ENCODE measurements around the gene CDAN1. TPM values are rescaled to one million over a fixed set of nuclear protein-coding genes. Genes with fewer than 3 reads are reported as not detected.
"Not testable (repeated sequence)": the region's sequence is repeated elsewhere in the genome, so short reads cannot be mapped to it uniquely, and the experiment has no call there.

CDAN1 gene
- total and polyA plus RNA-seq, 10 of the 15 experiments (the other 5 are each of a cell fraction or from before 2014, with no cell fraction given): 0.56 to 14.2 (median 6.7) TPM

GRCh38 chr15:42680142-42680482 is 56.8 kb downstream of the CDAN1 start:
- H3K27ac ChIP-seq (ENCODE audit: control insufficient read depth, insufficient read depth); FAIRE-seq; H3K9me3 ChIP-seq (replicated peaks; ENCODE audit: control insufficient read depth, insufficient read depth, low read length); intact Hi-C loops (cut with micrococcal nuclease; ENCODE audit: unreplicated experiment); H3K4me1 ChIP-seq (ENCODE audit: control insufficient read depth, insufficient read depth, low read length); H4K20me1 ChIP-seq (ENCODE audit: control insufficient read depth, insufficient read depth); H3K27me3 ChIP-seq (replicated peaks in 1 of 2; ENCODE audit: control insufficient read depth in 2 of 2, insufficient read depth in 2 of 2, low read length in 1 of 2); BruUV-seq (replicated peaks); RAD21 ChIA-PET (ENCODE audit: unreplicated experiment); POLR2A ChIA-PET; H3K4me2 ChIP-seq (ENCODE audit: control insufficient read depth, insufficient read depth); H3K4me3 ChIP-seq; CTCF ChIA-PET; H3K79me2 ChIP-seq (ENCODE audit: control insufficient read depth, insufficient read depth, low read length); in situ Hi-C loops (cut with MboI); H3K9ac ChIP-seq (ENCODE audit: control insufficient read depth, insufficient read depth, low read length); H2AFZ ChIP-seq (ENCODE audit: control insufficient read depth, low read depth, low read length); SMC1A ChIA-PET (ENCODE audit: uncharacterized antibody, unreplicated experiment): not testable (repeated sequence)
- DNase-seq (ENCODE audit: low read depth, low spot score): peak; percentile 9
- 16% methylated on average over 5 of the region's 5 CpGs for WGBS (ENCODE audit: insufficient coverage, insufficient replicate concordance, low lambda C conversion rate, missing lambda C conversion rate)
- peak; percentile 86 for ATAC-seq
- peaks cover 4 to 20% of the 10 kb centered on the region in 2 experiments for H3K36me3 ChIP-seq (ENCODE audit: control insufficient read depth in 2 of 2, insufficient read depth in 2 of 2, low read length in 1 of 2)
- TF ChIP-seq RUNX3 (IDR thresholded peaks at IDR 0.05; ENCODE audit: low read length): peak; percentile 59
- TF ChIP-seq EED (IDR thresholded peaks at IDR 0.05; ENCODE audit: low read depth): peak; percentile 38; the same call in 1 of the 2 replicates
- TF ChIP-seq JUNB (IDR thresholded peaks at IDR 0.05): peak; percentile 80
- TF ChIP-seq PKNOX1 (IDR thresholded peaks at IDR 0.05): 0 out of 2 replicates have a peak, but pooled peaks have one; percentile 7
- TF ChIP-seq NR2F1 (conservative IDR thresholded peaks at IDR 0.05): peak; percentile 69

DNA sequence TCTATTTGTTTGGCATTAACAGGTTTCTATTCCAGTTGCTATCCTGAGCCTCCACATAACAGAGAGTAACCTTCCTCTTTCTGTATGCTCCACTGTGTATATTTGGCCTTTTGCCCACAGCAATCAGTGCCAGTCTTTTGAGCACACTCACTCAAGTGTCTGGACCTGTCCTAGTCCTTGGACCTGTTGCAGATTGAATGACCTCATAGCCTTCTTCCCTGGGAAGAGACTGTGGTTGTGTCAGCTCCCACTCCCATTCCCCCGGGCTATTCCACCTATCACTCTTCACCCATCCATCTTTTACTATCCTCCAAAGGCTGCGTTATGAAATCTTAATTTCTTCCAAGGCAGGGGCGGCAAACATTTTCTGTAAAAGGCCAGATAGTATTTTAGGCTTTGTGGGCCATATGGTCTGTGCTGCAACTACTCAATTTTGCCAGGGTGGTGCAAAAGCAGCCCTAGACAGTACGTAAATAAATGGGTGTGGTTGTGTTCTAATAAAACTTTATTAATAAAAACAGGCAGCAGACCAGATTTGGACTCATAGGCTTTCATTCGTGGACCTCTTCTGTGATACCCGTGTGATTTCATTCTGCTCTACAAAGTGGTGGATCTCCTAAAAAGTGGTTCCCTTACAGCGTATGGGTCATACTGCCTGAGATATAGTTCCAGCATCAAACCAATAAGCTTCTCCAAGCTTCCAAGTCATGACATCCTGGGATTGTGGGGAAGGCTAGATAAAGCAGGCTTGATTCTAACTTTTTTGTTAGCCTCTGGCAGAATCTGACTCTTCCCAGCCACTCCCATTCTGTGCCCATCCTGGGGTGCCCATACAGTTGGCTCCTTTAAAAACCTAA is 57.4 kb downstream of the CDAN1 start:
- ChIA-PET SMC1A (ENCODE audit: uncharacterized antibody, unreplicated experiment) (no interaction called here), RAD21 (ENCODE audit: unreplicated experiment) (no interaction called here), CTCF (interaction anchor here (1.2 kb wide), 2 partner anchors 9 to 247 kb away, joined by 3 read pairs; no protein-coding TSS in a partner anchor), POLR2A (no interaction called here)
- no peaks in the 10 kb centered on the region for H3K9me3 ChIP-seq (replicated peaks; ENCODE audit: control insufficient read depth, insufficient read depth, low read length)
- H3K79me2 ChIP-seq (ENCODE audit: control insufficient read depth, insufficient read depth, low read length): no peaks in the 10 kb centered on the region
- in situ Hi-C loops (cut with MboI) (no loop called here), intact Hi-C loops (cut with micrococcal nuclease; ENCODE audit: unreplicated experiment) (no loop called here)
- TF ChIP-seq CEBPB (IDR thresholded peaks at IDR 0.05; ENCODE audit: borderline replicate concordance in 1 of 2, low read depth in 2 of 2, low read length in 2 of 2): no peak
- TF ChIP-seq EP300 (IDR thresholded peaks at IDR 0.05; ENCODE audit: borderline replicate concordance in 1 of 2, control insufficient read depth in 1 of 2, low read depth in 2 of 2, low read length in 2 of 2): no peak
- TF ChIP-seq ZBTB40 (IDR thresholded peaks at IDR 0.05; ENCODE audit: borderline replicate concordance): peak; percentile 68
- no peaks in the 10 kb centered on the region; the same call in 1 of the 2 replicates for H3K4me1 ChIP-seq (ENCODE audit: control insufficient read depth, insufficient read depth, low read length)
- H4K20me1 ChIP-seq (ENCODE audit: control insufficient read depth, insufficient read depth): no peaks in the 10 kb centered on the region
- no peak overlapping the region for H2AFZ ChIP-seq (ENCODE audit: control insufficient read depth, low read depth, low read length)
- H3K27ac ChIP-seq (ENCODE audit: control insufficient read depth, insufficient read depth): no peak overlapping the region
- 79% methylated on average over 7 of the region's 7 CpGs for WGBS (ENCODE audit: insufficient coverage, insufficient replicate concordance, low lambda C conversion rate, missing lambda C conversion rate)
- no peak overlapping the region for H3K4me3 ChIP-seq
- no peak overlapping the region for H3K9ac ChIP-seq (ENCODE audit: control insufficient read depth, insufficient read depth, low read length)
- ATAC-seq (no peak), DNase-seq (ENCODE audit: low read depth, low spot score) (no peak), FAIRE-seq (no peak)
- peaks cover 4 to 20% of the 10 kb centered on the region in 2 experiments for H3K36me3 ChIP-seq (ENCODE audit: control insufficient read depth in 2 of 2, insufficient read depth in 2 of 2, low read length in 1 of 2)
- no TSS peak for BruUV-seq (replicated peaks)
- no peaks in the 10 kb centered on the region for H3K27me3 ChIP-seq (replicated peaks in 1 of 2; ENCODE audit: control insufficient read depth in 2 of 2, insufficient read depth in 2 of 2, low read length in 1 of 2)
- H3K4me2 ChIP-seq (ENCODE audit: control insufficient read depth, insufficient read depth): no peak overlapping the region

Data from GM12878 (cell line).